GM23248 (cell line): ENCODE data around the gene MPV17.

Source experiments
- EZH2 ChIP-seq: fragments of 200-600 bp; sonication (generic); IDR thresholded peaks from 2 replicates; pipeline ENCODE4 v1.6.1; 2018; ENCODE audit warnings: antibody characterized with exemption, mild to moderate bottlenecking; ENCODE audit not compliant: insufficient read depth, poor library complexity, severe bottlenecking
- EZH2phosphoT487 ChIP-seq: fragments of 200-600 bp; sonication (generic); IDR thresholded peaks from 2 replicates; pipeline ENCODE4 v1.6.1; 2018; ENCODE audit warnings: antibody characterized with exemption, moderate library complexity, mild to moderate bottlenecking, low read depth; ENCODE audit not compliant: insufficient read depth

GRCh38 chr2:27288610-27289009 lies 34.3 kb downstream of the MPV17 start:
- TF ChIP-seq EZH2phosphoT487 (no peak), EZH2 (no peak)
